ENCODE measurements around the gene NETO1.

NETO1 gene

DNA sequence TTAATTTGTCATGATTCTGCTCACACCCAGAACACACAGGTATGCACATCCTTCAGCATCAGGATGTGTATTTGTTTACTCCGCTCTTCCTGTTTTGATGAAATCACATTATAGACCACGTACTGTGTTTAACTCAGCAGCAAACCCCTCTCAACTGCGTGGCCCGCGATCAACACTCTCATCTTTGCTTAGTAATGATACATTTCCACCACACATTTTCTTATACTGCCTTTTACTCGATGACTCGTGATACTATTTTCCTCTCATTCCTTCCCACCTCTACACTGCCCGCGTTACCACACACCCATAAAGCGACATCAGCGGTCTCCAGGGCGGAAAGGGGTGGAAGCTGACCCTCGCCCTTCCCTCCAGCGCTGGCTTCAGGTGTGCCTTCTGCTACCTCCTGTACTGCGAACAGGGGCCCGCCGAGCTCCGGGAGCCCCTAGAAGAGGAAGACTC, 1.3 kb downstream of the NETO1 start:
- FAIRE-seq (no peak), DNase-seq (ENCODE audit: insufficient read length, low spot score) (no peak)
- no peak for TF ChIP-seq POLR2A (IDR thresholded peaks at IDR 0.05; ENCODE audit: low read depth, low read length)

DNA sequence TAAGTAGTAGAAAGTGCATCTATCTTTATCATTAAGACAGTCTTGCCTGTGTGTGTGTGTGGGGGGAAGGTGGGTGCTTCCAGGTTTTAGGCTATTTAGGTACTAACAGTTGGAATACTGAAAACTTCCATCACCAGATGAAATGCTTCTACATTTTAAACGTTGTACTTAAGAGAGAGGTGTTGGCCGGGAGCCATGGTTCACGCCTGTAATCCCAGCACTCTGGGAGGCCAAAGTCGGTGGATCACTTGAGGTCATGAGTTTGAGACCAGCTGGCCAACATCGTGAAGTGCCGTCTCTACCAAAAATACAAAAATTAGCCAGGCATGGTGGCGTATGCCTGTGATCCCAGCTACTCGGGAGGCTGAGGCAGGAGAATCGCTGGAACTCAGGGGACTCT, 4.0 kb downstream of the NETO1 start:
- DNase-seq (ENCODE audit: insufficient read length, low spot score) = no peak
- TF ChIP-seq POLR2A (IDR thresholded peaks at IDR 0.05; ENCODE audit: low read depth, low read length) = no peak
- FAIRE-seq = no peak

GRCh38 chr18:72859088-72859487, 8.7 kb downstream of the NETO1 start:
- DNase-seq (ENCODE audit: insufficient read length, low spot score) (no peak), FAIRE-seq (no peak)
- TF ChIP-seq POLR2A (IDR thresholded peaks at IDR 0.05; ENCODE audit: low read depth, low read length) = no peak

DNA sequence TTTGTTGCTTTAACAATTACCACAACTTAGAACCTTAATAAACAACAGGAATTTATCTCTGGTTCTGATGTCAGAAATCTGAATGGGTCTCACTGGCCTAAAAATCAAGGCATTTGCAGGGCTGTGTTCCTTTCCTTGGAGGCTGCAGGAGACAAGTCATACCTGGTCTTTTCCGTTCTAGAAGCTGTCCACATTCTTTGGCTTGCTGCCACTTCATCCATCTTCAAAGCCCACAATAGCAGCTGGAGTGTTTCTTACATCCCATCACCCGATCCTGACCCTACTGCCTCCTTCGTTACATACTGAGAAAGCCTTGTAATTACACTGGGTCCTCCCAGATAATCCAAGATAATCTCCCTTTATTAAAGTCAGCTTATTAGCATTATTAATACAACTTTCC, 18.1 kb downstream of the NETO1 start:
- no peak for TF ChIP-seq POLR2A (IDR thresholded peaks at IDR 0.05; ENCODE audit: low read depth, low read length)
- DNase-seq (ENCODE audit: insufficient read length, low spot score) (no peak), FAIRE-seq (no peak)

GRCh38 chr18:72848503-72849237, 19.1 kb downstream of the NETO1 start:
- DNase-seq (ENCODE audit: insufficient read length, low spot score) = no peak
- no peak for TF ChIP-seq POLR2A (IDR thresholded peaks at IDR 0.05; ENCODE audit: low read depth, low read length)
- FAIRE-seq = no peak

GRCh38 chr18:72847771-72848170, 20.0 kb downstream of the NETO1 start:
- DNase-seq (ENCODE audit: insufficient read length, low spot score) = no peak
- TF ChIP-seq POLR2A (IDR thresholded peaks at IDR 0.05; ENCODE audit: low read depth, low read length) = no peak
- no peak for FAIRE-seq

DNA sequence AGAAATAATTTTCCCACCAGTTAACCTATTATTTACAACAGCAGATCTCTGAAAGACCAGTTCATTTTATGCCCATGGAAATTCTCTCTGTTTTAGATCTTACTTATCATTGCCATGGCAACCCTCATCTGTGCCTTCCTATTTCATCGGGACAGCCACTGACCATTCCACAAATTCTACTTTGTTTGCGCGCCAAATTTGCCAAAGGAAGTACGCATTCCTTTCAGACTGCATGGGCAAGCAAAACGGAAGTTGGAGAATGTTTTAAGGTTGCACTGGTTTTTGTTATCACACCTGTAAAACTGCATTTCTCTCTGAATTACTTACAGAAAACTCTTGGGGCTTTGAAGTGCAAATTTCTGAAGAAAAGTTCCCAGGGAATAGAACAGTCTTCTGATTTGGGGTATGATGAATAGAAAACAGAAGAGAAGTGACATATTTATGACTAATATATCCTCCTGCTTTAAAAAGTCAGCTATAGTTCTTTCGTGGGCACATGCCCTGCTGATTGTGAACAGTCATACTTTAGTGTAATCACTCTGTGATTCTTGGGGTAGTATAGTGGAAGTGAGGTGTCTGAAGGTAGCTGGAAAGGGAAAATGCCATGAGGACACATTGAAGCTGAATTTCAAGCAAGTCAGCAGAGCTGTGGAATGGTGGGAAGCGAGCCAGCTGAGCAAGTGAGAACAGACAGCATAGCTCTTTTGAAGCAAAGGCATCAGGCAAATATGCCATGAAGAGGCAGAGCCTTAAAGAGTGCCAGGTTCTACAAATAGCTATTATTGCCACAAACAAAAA, 20.9 kb downstream of the NETO1 start:
- DNase-seq (ENCODE audit: insufficient read length, low spot score) (no peak), FAIRE-seq (no peak)
- TF ChIP-seq POLR2A (IDR thresholded peaks at IDR 0.05; ENCODE audit: low read depth, low read length) = no peak

DNA sequence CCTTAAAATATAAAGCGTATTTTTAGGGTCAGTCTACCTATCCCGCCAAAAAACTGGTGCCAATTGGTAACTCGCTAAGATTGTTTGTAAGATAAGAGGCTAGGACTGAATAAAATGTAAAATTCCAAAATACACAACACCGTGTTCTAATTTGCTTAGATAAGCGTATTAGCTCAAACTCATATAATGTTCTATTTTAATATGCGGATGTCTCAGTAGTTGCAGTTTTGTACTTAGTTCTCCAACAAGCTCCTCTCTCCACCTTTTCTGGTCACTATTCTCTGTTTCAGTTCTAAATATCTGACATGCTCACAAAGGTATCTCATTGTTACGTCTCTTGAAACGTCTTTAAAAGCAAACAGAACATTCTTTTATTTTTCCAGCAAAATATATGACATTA, 24.0 kb downstream of the NETO1 start:
- TF ChIP-seq POLR2A (IDR thresholded peaks at IDR 0.05; ENCODE audit: low read depth, low read length) = no peak
- DNase-seq (ENCODE audit: insufficient read length, low spot score) (no peak), FAIRE-seq (no peak)

- DNase-seq (ENCODE audit: insufficient read length, low spot score) = no peak
- no peak for TF ChIP-seq POLR2A (IDR thresholded peaks at IDR 0.05; ENCODE audit: low read depth, low read length)
- no peak for FAIRE-seq
Measured at GRCh38 chr18:72840109-72840508, 27.7 kb downstream of the NETO1 start.

DNA sequence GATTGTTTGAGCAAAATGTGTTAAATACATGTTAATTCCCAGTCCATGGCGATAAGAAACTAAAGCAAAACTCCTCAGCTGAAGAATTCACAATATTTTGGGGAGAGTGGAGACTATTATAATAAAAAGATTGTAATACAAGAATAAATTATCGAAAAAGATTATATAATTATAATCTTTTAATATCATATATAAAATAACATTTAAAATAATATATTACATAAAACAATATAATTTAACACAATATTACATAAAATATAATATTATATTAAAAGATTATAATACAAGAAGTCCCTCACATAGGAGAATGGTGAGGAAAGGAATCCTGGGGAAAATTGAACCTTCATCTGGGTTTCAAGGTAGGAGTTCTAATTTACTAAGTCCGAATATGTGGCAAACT, 33.1 kb downstream of the NETO1 start:
- FAIRE-seq (no peak), DNase-seq (ENCODE audit: insufficient read length, low spot score) (no peak)
- TF ChIP-seq POLR2A (IDR thresholded peaks at IDR 0.05; ENCODE audit: low read depth, low read length) = no peak

DNA sequence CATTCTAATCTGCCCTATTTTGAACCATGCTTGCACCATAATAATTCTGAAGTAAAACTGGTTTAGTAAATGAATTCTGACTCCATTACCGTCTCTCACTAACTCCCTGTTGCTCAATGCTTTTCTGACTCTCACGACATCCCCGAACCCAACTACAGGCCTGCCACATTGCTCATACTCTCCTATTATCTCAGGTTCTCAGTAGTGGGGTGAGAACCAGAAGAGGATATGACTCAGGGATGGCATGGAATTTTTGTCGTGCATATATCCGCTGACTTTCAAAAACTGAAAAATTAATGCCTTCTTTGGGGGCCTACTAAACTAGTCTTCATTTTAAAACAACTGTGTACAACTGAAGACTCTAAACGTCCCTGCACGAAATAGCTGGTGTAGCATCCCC, 34.3 kb downstream of the NETO1 start:
- no peak for FAIRE-seq
- TF ChIP-seq POLR2A (IDR thresholded peaks at IDR 0.05; ENCODE audit: low read depth, low read length) = no peak
- DNase-seq (ENCODE audit: insufficient read length, low spot score) = no peak

GRCh38 chr18:72830109-72830508, 37.7 kb downstream of the NETO1 start:
- TF ChIP-seq POLR2A (IDR thresholded peaks at IDR 0.05; ENCODE audit: low read depth, low read length) = no peak
- DNase-seq (ENCODE audit: insufficient read length, low spot score) (no peak), FAIRE-seq (no peak)

DNA sequence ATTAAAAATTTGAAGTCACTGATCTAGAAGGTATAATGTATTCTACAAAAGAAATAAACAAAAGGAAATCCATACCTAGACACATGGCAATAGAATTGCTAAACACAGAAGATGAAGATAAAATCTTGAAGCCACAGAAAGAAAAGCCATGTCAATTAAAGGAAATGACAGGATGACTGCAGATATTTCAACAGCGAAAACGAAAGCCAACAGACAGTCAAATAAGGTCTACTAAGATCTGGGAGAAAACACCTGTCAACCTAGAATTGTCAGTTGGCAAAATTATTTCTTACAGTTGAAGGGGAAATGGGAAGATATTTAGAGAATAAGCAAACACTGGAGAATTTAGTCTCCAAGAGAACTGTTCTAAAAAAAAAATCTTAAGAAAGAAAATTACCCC, 39.2 kb downstream of the NETO1 start:
- FAIRE-seq = no peak
- no peak for DNase-seq (ENCODE audit: insufficient read length, low spot score)
- TF ChIP-seq POLR2A (IDR thresholded peaks at IDR 0.05; ENCODE audit: low read depth, low read length) = no peak

DNA sequence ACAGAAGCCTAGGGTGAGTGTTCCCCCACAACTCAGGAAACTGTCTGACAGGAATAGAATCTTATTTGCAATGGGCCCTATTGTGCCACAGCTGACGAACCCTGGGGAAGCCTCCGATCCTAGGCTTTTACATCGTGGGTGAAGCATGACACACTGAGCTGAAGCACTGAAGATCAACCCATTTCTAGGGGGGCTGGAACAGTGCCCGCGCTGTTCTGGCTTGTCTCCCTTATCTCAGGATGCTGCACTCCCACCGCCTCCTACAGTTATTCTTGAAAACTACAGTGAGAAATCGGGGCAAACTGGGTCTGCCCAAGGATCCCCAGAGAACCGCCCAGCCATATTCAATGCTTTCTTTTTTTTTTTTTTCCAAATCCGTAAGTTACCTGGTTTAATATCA, 41.1 kb downstream of the NETO1 start:
- TF ChIP-seq POLR2A (IDR thresholded peaks at IDR 0.05; ENCODE audit: low read depth, low read length) = no peak
- FAIRE-seq (no peak), DNase-seq (ENCODE audit: insufficient read length, low spot score) (no peak)

DNA sequence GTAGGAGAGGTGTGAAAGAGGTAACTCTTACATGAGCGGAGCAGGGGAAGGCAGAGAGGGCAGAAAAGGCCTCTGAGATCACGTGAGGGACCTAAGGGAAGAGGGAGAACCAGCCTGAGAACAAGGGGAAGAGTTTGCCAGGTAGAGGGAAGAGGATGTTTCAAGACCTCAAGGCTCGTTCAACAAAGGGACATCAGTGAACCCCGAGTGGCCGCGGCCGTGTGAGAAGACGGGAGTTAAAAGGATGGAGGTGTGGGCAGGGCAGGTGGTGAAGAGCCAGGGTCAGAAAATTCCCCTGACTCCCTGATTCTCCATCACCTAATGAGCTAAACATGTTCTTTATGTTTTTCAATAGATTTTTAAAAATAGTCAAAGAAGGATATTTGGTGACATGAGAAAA, 44.4 kb downstream of the NETO1 start:
- no peak for DNase-seq (ENCODE audit: insufficient read length, low spot score)
- TF ChIP-seq POLR2A (IDR thresholded peaks at IDR 0.05; ENCODE audit: low read depth, low read length) = no peak

More for the DNA sequence above, 44.4 kb downstream of the NETO1 start:
- FAIRE-seq = no peak

Data from H54 (cell line).